A549 (cell line): ENCODE measurements around the gene DMAC2L. TPM values are rescaled to one million over a fixed set of nuclear protein-coding genes. Genes with fewer than 3 reads are reported as not detected.

Source experiments
- ATAC-seq, 2 experiments: fragments of 200-7000 bp in 1 of 2; fragments of >200 bp in 1 of 2; cut with Nextera tagmentation in 1 of 2; cut with Tn5 transposase in 1 of 2; 3 replicates each; pipeline versions ENCODE4 v1.8.0 to v1.9.1; 2018 to 2020; ENCODE audit warnings: mild to moderate bottlenecking in 1 of 2, moderate library complexity in 1 of 2
- CTCF ChIA-PET: fragments of 300-600 bp; sonication (Branson Sonifier 250); formaldehyde crosslinking; extraction: SDS; loops from one replicate; lab custom pipeline; 2021; ENCODE audit warnings: antibody characterized with exemption, inconsistent platforms; lab: Yijun Ruan, JAX
- POLR2A ChIA-PET: fragments of 350-600 bp; formaldehyde crosslinking; extraction: SDS; loops from one replicate; lab custom pipeline; 2021; ENCODE audit warnings: antibody characterized with exemption, inconsistent platforms; lab: Yijun Ruan, JAX
- DNase-seq, 2 experiments: peaks; one replicate each; pipeline versions ENCODE4 v3.0.0 to v3.0.0-alpha.2; 2011 to 2016; ENCODE audit warnings: low read depth in 1 of 2, low spot score in 1 of 2
- FAIRE-seq: peaks from 2 replicates; lab custom pipeline; 2011; peaks lifted over from hg19 to GRCh38; lab: Jason Lieb, UNC
- H3K27ac ChIP-seq, 2 experiments: fragments of >200 bp; sonication (Bioruptor Twin); formaldehyde crosslinking; 3 replicates each; pipeline ENCODE4 v1.5.1; 2016 to 2017
- H3K4me1 ChIP-seq: fragments of >200 bp; sonication (Bioruptor Twin); formaldehyde crosslinking; 3 replicates; pipeline ENCODE4 v1.6.1; 2016
- H3K4me2 ChIP-seq: fragments of >200 bp; sonication (Bioruptor Twin); formaldehyde crosslinking; 3 replicates; pipeline ENCODE4 v1.6.1; 2016
- H3K4me3 ChIP-seq: fragments of >200 bp; sonication (Bioruptor Twin); formaldehyde crosslinking; 3 replicates; pipeline ENCODE4 v1.5.1; 2016
- H3K9me3 ChIP-seq: fragments of >200 bp; sonication (Bioruptor Twin); formaldehyde crosslinking; 3 replicates; pipeline ENCODE4 v1.6.1; 2016
- CBX2 ChIP-seq: fragments of 200-600 bp; sonication (generic); IDR thresholded peaks from 2 replicates; pipeline ENCODE4 v1.6.1; 2016; ENCODE audit warnings: low read depth, mild to moderate bottlenecking, borderline replicate concordance
- EP300 ChIP-seq, 2 experiments: fragments of >200 bp; sonication (Bioruptor Twin); formaldehyde crosslinking; IDR thresholded peaks; 2 replicates in 1 of 2; 3 replicates in 1 of 2; pipeline ENCODE4 v1.6.1; 2016 to 2017
- ESRRA ChIP-seq: fragments of 150-350 bp; IDR thresholded peaks from 2 replicates; pipeline ENCODE4 v1.6.1; 2014; ENCODE audit warnings: mild to moderate bottlenecking, low read length, borderline replicate concordance
- FOSL2 ChIP-seq, 2 experiments: fragments of 450-650 bp in 1 of 2; fragments of >200 bp in 1 of 2; sonication (Bioruptor Twin) in 1 of 2; formaldehyde crosslinking; IDR thresholded peaks; 2 replicates each; pipeline versions ENCODE4 v1.5.0 to v1.6.1; 2016 to 2020; ENCODE audit warnings: mild to moderate bottlenecking in 1 of 2, moderate library complexity in 1 of 2
- HDAC2 ChIP-seq: fragments of 200-600 bp; sonication (generic); IDR thresholded peaks from 2 replicates; pipeline ENCODE4 v1.6.1; 2016
- HOXB5 ChIP-seq: fragments of 250-450 bp; sonication (Bioruptor Pico); IDR thresholded peaks from 2 replicates; pipeline ENCODE4 v1.5.0; 2020; ENCODE audit warnings: mild to moderate bottlenecking, moderate library complexity
- MYC ChIP-seq: IDR thresholded peaks from 2 replicates; pipeline ENCODE4 v1.6.1; 2012; ENCODE audit warnings: mild to moderate bottlenecking, inconsistent platforms, low read length, improper control_type of control experiment, borderline replicate concordance
- NPAS2 ChIP-seq: fragments of 250-450 bp; sonication (Bioruptor Pico); IDR thresholded peaks from 2 replicates; pipeline ENCODE4 v1.8.0; 2022; ENCODE audit warnings: mild to moderate bottlenecking, moderate library complexity, borderline replicate concordance
- NR3C1 ChIP-seq: fragments of >200 bp; sonication (Bioruptor Twin); formaldehyde crosslinking; IDR thresholded peaks from 3 replicates; pipeline ENCODE4 v1.6.1; 2017
- POLR2A ChIP-seq: IDR thresholded peaks from 2 replicates; pipeline ENCODE4 v1.6.1; 2012; ENCODE audit warnings: mild to moderate bottlenecking, low read length
- POLR2AphosphoS2 ChIP-seq: conservative IDR thresholded peaks from 2 replicates; pipeline ENCODE4 v1.6.1; 2012; ENCODE audit warnings: low read length, improper control_type of control experiment, inconsistent platforms
- RAD21 ChIP-seq, 2 experiments: fragments of >200 bp in 1 of 2; sonication (Bioruptor Twin) in 1 of 2; formaldehyde crosslinking in 1 of 2; IDR thresholded peaks in 1 of 2; conservative IDR thresholded peaks in 1 of 2; 2 replicates in 1 of 2; 3 replicates in 1 of 2; pipeline ENCODE4 v1.6.1; 2012 to 2018; ENCODE audit warnings: inconsistent platforms in 1 of 2
- RARB ChIP-seq: fragments of 250-450 bp; sonication (Bioruptor Pico); IDR thresholded peaks from 2 replicates; pipeline ENCODE4 v1.8.0; 2021; ENCODE audit warnings: mild to moderate bottlenecking, moderate library complexity
- SMC3 ChIP-seq: fragments of >200 bp; sonication (Bioruptor Twin); formaldehyde crosslinking; IDR thresholded peaks from 3 replicates; pipeline ENCODE4 v1.6.1; 2018; ENCODE audit warnings: inconsistent platforms
- SREBF2 ChIP-seq: fragments of 450-650 bp; IDR thresholded peaks from 2 replicates; pipeline ENCODE4 v1.6.1; 2014; ENCODE audit warnings: mild to moderate bottlenecking, moderate library complexity
- ZC3H11A ChIP-seq: fragments of 450-650 bp; IDR thresholded peaks from 2 replicates; pipeline ENCODE4 v1.6.1; 2014; ENCODE audit warnings: antibody characterized with exemption, mild to moderate bottlenecking
- WGBS: methylation state at CpG from one replicate; pipeline ENCODE4 v1.1.6; 2017; ENCODE audit errors: missing lambda C conversion rate; 5-methylcytosine and 5-hydroxymethylcytosine counted together
- polyA plus RNA-seq, 4 experiments: library from polyadenylated mRNA; depleted of rRNA in 3 of 4; stranded (reverse); fragments of >200 nt; fragmentation: RNase III in 1 of 4; extraction: RNeasy Plus Mini Kit Qiagen cat#74134 plus additional on column Dnase treatment in 1 of 4; gene quantifications; 2 replicates in 3 of 4; 3 replicates in 1 of 4; pipeline ENCODE4 v1.2.3, GENCODE V29; 2011 to 2017
- TF ChIP-seq, protein P1 (sequence below): fragments of >200 bp; sonication (Bioruptor Twin); formaldehyde crosslinking; IDR thresholded peaks from 3 replicates; pipeline ENCODE4 v1.5.1; 2016
- TF ChIP-seq, protein P2 (sequence below): fragments of >200 bp; sonication (Bioruptor Twin); formaldehyde crosslinking; IDR thresholded peaks from 3 replicates; pipeline ENCODE4 v1.6.1; 2016

The DMAC2L gene
- polyA plus RNA-seq, 2 of the 4 experiments (the other 2 are of a cell fraction) = 14.0 to 24.6 TPM

DNA sequence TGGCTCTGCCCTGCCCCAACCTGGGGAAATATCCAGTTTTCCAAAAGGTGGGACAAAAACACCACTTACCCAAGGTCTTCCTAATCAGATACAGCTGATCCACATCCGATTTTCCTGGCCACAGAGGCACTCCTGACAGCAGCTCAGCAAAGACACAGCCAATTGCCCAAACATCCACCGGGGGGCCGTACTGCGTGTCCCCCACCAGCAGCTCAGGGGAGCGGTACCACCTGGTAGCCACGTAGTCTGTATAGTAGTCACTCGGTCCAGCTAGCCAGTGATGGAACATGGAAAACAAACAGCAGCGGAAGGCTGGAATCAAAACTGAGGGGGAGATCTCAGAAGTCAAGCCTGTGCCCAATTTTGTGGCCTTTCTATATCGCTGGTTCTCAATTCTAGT is 28.8 kb downstream of the DMAC2L start:
- H3K4me3 ChIP-seq = no peak overlapping the region
- H3K4me2 ChIP-seq = no peak overlapping the region
- no peak overlapping the region for H3K27ac ChIP-seq
- peak; percentile 47 to 71; a peak in 3 of 6 replicates for ATAC-seq
- ChIA-PET POLR2A (no interaction called here), CTCF (no interaction called here)
- no peaks in the 10 kb centered on the region for H3K9me3 ChIP-seq
- TF ChIP-seq RARB (no peak), MYC (no peak), RAD21 (conservative IDR thresholded peaks at IDR 0.05 in 1 of 2, IDR thresholded peaks at IDR 0.05 in 1 of 2) (no peak), HOXB5 (CRISPR knock-in tag) (no peak), POLR2A (no peak), ESRRA (no peak), EP300 (IDR thresholded peaks at IDR 0.05) (no peak), SREBF2 (no peak), NR3C1 (no peak), ZC3H11A (no peak)
- FAIRE-seq = no peak
- peaks cover 7% of the 10 kb centered on the region; the same call in 2 of the 3 replicates for H3K4me1 ChIP-seq
- no peak for DNase-seq
- 85% methylated on average over 8 of the region's 9 CpGs for WGBS

DNA sequence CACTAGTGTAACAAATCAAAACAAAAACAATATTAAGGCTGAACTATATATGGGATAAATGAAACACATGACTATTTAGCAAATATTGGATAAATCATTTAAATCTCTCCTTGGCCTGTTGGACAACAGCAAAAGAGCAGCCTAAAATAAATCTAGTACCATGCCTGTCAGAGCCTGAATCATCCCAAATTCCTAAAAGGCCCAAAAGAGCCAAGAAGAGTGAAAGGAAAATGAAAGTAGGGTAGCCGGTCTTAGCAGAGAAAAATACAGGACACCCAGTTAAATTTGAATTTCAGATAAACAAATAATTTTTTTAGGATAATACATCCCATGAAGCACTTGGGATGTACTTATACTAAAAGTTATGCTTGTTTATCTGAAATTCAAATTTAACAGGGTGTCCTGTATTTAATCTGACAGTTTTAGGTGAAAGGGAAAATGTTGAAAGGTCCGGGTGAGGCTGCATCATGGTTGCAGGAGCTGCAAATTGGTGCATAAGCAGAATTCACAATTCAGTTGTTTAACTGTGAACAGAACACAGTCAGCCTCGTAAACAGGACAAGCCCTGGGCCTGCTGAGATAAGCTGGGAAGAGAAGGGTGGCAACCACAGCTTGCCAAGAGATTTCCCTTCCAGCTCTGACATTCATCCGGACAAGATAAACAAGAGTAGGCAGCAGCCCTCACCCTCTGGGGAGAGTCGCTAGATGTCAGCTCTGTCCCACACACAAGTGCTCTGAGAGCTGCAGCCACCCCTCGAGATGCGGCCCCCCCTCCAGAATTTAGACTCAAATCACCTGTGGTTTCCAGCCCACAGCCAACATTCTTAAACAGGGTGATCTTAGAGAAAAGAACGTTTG is 30.3 kb downstream of the DMAC2L start:
- no peak overlapping the region for H3K4me3 ChIP-seq
- FAIRE-seq (no peak), DNase-seq (peak; percentile 21 to 57)
- CTCF ChIA-PET = interaction anchor here (0.7 to 1.5 kb wide), 4 partner anchors 9 to 286 kb away, joined by 3 to 4 read pairs (median 4); partner anchors contain the start of gene MAP4K5
- 35% methylated on average over 8 of the region's 8 CpGs for WGBS
- peak overlapping the region; percentile 44 for H3K4me2 ChIP-seq
- H3K27ac ChIP-seq = peak overlapping the region in 1 of 2 experiments; percentile 4; a peak in 1 of 6 replicates
- no peaks in the 10 kb centered on the region for H3K9me3 ChIP-seq
- TF ChIP-seq NPAS2 (CRISPR knock-in tag) (no peak), SREBF2 (no peak), RAD21 (conservative IDR thresholded peaks at IDR 0.05 in 1 of 2, IDR thresholded peaks at IDR 0.05 in 1 of 2) (peak; percentile 61 to 66), HDAC2 (no peak), ZC3H11A (no peak), SMC3 (peak; percentile 34; the same call in 1 of the 3 replicates)
- TF ChIP-seq, protein P1, sequence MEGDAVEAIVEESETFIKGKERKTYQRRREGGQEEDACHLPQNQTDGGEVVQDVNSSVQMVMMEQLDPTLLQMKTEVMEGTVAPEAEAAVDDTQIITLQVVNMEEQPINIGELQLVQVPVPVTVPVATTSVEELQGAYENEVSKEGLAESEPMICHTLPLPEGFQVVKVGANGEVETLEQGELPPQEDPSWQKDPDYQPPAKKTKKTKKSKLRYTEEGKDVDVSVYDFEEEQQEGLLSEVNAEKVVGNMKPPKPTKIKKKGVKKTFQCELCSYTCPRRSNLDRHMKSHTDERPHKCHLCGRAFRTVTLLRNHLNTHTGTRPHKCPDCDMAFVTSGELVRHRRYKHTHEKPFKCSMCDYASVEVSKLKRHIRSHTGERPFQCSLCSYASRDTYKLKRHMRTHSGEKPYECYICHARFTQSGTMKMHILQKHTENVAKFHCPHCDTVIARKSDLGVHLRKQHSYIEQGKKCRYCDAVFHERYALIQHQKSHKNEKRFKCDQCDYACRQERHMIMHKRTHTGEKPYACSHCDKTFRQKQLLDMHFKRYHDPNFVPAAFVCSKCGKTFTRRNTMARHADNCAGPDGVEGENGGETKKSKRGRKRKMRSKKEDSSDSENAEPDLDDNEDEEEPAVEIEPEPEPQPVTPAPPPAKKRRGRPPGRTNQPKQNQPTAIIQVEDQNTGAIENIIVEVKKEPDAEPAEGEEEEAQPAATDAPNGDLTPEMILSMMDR = peak; percentile 27; the same call in 1 of the 3 replicates
- TF ChIP-seq, all 56 proteins: peak for 3
- peak; percentile 70 to 76 for ATAC-seq
- POLR2A ChIA-PET = no interaction called here
- peaks cover 13% of the 10 kb centered on the region for H3K4me1 ChIP-seq

DNA sequence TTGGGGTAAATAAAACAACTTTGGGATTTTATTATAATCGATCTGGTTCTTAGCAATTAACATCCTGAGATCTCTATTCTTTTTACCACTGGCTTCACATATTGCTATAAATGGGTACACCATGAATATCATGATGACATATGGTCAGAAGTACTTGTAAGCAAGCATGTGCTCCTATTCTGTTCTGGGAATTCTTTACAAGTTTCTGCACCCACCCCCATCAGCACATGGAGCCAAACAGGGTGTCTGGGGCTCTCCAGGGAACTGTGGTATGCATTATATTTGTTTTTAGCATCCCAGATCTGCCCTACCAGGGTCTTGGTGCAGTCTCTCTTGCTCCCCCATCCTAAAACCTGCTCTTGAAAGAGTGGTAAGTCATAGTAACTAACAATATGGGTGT is 31.3 kb downstream of the DMAC2L start:
- ATAC-seq = no peak
- CTCF ChIA-PET = interaction anchor here (1.0 to 1.5 kb wide), 2 partner anchors 285 to 431 kb away, joined by 4 read pairs; no protein-coding TSS in a partner anchor
- no peak overlapping the region for H3K4me3 ChIP-seq
- TF ChIP-seq SMC3 (no peak), FOSL2 (IDR thresholded peaks at IDR 0.05) (no peak), FOSL2 (CRISPR knock-in tag; IDR thresholded peaks at IDR 0.05) (no peak), RAD21 (conservative IDR thresholded peaks at IDR 0.05 in 1 of 2, IDR thresholded peaks at IDR 0.05 in 1 of 2) (no peak), CBX2 (no peak), POLR2A (no peak), ZC3H11A (no peak), POLR2AphosphoS2 (no peak)
- TF ChIP-seq, protein P2, sequence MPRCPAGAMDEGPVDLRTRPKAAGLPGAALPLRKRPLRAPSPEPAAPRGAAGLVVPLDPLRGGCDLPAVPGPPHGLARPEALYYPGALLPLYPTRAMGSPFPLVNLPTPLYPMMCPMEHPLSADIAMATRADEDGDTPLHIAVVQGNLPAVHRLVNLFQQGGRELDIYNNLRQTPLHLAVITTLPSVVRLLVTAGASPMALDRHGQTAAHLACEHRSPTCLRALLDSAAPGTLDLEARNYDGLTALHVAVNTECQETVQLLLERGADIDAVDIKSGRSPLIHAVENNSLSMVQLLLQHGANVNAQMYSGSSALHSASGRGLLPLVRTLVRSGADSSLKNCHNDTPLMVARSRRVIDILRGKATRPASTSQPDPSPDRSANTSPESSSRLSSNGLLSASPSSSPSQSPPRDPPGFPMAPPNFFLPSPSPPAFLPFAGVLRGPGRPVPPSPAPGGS = no peak
- no peak overlapping the region for H3K27ac ChIP-seq
- no peaks in the 10 kb centered on the region for H3K9me3 ChIP-seq
- WGBS = 89% methylated on average over 1 of the region's 1 CpG
- DNase-seq = no peak
- no peak overlapping the region for H3K4me2 ChIP-seq
- H3K4me1 ChIP-seq = peaks cover 19% of the 10 kb centered on the region
- no peak for FAIRE-seq
- POLR2A ChIA-PET = no interaction called here
